SK-N-SH treated with all-trans-retinoic acid at 6 μM for 48 hours (cell line): Measurements from ENCODE around the gene SH3D19.

Experiments
- ATAC-seq: fragments of 200-7000 bp; cut with Tn5 transposase; 3 replicates; pipeline ENCODE4 v1.9.1; 2020; ENCODE audit warnings: mild to moderate bottlenecking, moderate library complexity
- ARNTL ChIP-seq: fragments of 450-650 bp; formaldehyde crosslinking; IDR thresholded peaks from 2 replicates; pipeline ENCODE4 v1.5.0; 2020; ENCODE audit warnings: low read depth, mild to moderate bottlenecking, moderate library complexity, borderline replicate concordance
- BACH2 ChIP-seq: fragments of 250-450 bp; sonication (Bioruptor Pico); IDR thresholded peaks from 2 replicates; pipeline ENCODE4 v1.9.0; 2021; ENCODE audit warnings: mild to moderate bottlenecking, borderline replicate concordance
- CSDC2 ChIP-seq: fragments of 250-450 bp; sonication (Bioruptor Pico); IDR thresholded peaks from 2 replicates; pipeline ENCODE4 v1.5.0; 2020; ENCODE audit warnings: mild to moderate bottlenecking, moderate library complexity
- ESRRG ChIP-seq: fragments of 250-450 bp; sonication (Bioruptor Pico); IDR thresholded peaks from 2 replicates; pipeline ENCODE4 v1.6.1; 2021; ENCODE audit warnings: mild to moderate bottlenecking
- GLIS3 ChIP-seq: fragments of 250-450 bp; sonication (Bioruptor Pico); IDR thresholded peaks from 2 replicates; pipeline ENCODE4 v1.5.0; 2020; ENCODE audit warnings: mild to moderate bottlenecking, moderate library complexity
- ISL1 ChIP-seq: fragments of 250-450 bp; sonication (Bioruptor Pico); IDR thresholded peaks from 2 replicates; pipeline ENCODE4 v2.1.2; 2022; ENCODE audit warnings: mild to moderate bottlenecking, moderate library complexity
- OSR1 ChIP-seq: fragments of 250-450 bp; sonication (Bioruptor Pico); IDR thresholded peaks from 2 replicates; pipeline ENCODE4 v1.8.0; 2022; ENCODE audit warnings: moderate library complexity, mild to moderate bottlenecking, inconsistent platforms
- PPARA ChIP-seq: fragments of 250-450 bp; sonication (Bioruptor Pico); IDR thresholded peaks from 2 replicates; pipeline ENCODE4 v1.5.0; 2020; ENCODE audit warnings: mild to moderate bottlenecking, borderline replicate concordance
- RARB ChIP-seq: fragments of 250-450 bp; sonication (Bioruptor Pico); IDR thresholded peaks from 2 replicates; pipeline ENCODE4 v1.8.0; 2021; ENCODE audit warnings: mild to moderate bottlenecking, moderate library complexity
- SNAI2 ChIP-seq: fragments of 250-450 bp; sonication (Bioruptor Pico); IDR thresholded peaks from 2 replicates; pipeline ENCODE4 v1.5.0; 2020; ENCODE audit warnings: mild to moderate bottlenecking, moderate library complexity
- TCF4 ChIP-seq: fragments of 250-450 bp; sonication (Bioruptor Pico); IDR thresholded peaks from 2 replicates; pipeline ENCODE4 v1.8.0; 2021; ENCODE audit warnings: mild to moderate bottlenecking, moderate library complexity, borderline replicate concordance
- TOX ChIP-seq: fragments of 250-450 bp; sonication (Bioruptor Pico); IDR thresholded peaks from 2 replicates; pipeline ENCODE4 v1.8.0; 2021; ENCODE audit warnings: mild to moderate bottlenecking, moderate library complexity, borderline replicate concordance
- ZC3H10 ChIP-seq: fragments of 250-450 bp; sonication (Bioruptor Pico); IDR thresholded peaks from 2 replicates; pipeline ENCODE4 v1.5.1; 2021; ENCODE audit warnings: mild to moderate bottlenecking, moderate library complexity
- ZFP3 ChIP-seq: fragments of 250-450 bp; sonication (Bioruptor Pico); IDR thresholded peaks from 2 replicates; pipeline ENCODE4 v1.5.0; 2020; ENCODE audit warnings: mild to moderate bottlenecking, moderate library complexity
- ZFP30 ChIP-seq: fragments of 450-650 bp; formaldehyde crosslinking; IDR thresholded peaks from 2 replicates; pipeline ENCODE4 v1.5.0; 2022; ENCODE audit warnings: mild to moderate bottlenecking, moderate library complexity
- ZNF70 ChIP-seq: fragments of 450-650 bp; formaldehyde crosslinking; IDR thresholded peaks from 2 replicates; pipeline ENCODE4 v1.5.0; 2020; ENCODE audit warnings: mild to moderate bottlenecking, moderate library complexity
- ZNF8 ChIP-seq: fragments of 450-650 bp; formaldehyde crosslinking; IDR thresholded peaks from 2 replicates; pipeline ENCODE4 v1.5.0; 2020; ENCODE audit warnings: mild to moderate bottlenecking, moderate library complexity
- TF ChIP-seq, protein P1 (sequence below): fragments of 250-450 bp; sonication (Bioruptor Pico); IDR thresholded peaks from 2 replicates; pipeline ENCODE4 v1.8.0; 2020; ENCODE audit warnings: mild to moderate bottlenecking, moderate library complexity, borderline replicate concordance
- TF ChIP-seq, protein P2 (sequence below): fragments of 250-450 bp; sonication (Bioruptor Pico); IDR thresholded peaks from 2 replicates; pipeline ENCODE4 v1.5.1; 2021; ENCODE audit warnings: mild to moderate bottlenecking, moderate library complexity
- TF ChIP-seq, protein P3 (sequence below): fragments of 250-450 bp; sonication (Bioruptor Pico); IDR thresholded peaks from 2 replicates; pipeline ENCODE4 v1.8.0; 2021; ENCODE audit warnings: low read depth, mild to moderate bottlenecking, moderate library complexity, borderline replicate concordance
- TF ChIP-seq, protein P4 (sequence below): fragments of 250-450 bp; sonication (Bioruptor Pico); IDR thresholded peaks from 2 replicates; pipeline ENCODE4 v1.5.1; 2020; ENCODE audit warnings: low read depth, mild to moderate bottlenecking, moderate library complexity
- TF ChIP-seq, protein P5 (sequence below): fragments of 250-450 bp; sonication (Bioruptor Pico); IDR thresholded peaks from 2 replicates; pipeline ENCODE4 v1.5.0; 2020; ENCODE audit warnings: mild to moderate bottlenecking, moderate library complexity

SH3D19 gene

DNA sequence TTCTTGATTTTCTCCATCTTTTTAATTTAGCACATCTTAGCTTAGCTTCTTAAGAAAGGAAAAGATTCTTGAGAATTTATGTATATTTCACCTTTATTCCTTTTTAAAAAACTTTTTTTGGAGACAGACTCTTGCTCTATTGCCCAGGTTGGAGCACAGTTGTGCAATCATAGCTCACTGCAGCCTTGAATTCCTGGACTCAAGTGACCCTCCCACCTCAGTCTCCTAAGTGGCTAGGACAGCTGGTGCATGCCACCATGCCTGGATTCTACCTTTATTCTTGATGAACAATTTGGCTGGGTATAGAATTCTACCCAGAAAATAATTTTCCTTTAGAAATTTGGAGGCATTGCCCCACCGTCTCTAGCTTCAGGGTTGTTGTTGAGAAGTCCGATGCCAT lies 19.5 kb upstream of the SH3D19 start:
- no peak for ATAC-seq
- no peak for TF ChIP-seq RARB
- no peak for TF ChIP-seq ARNTL (CRISPR knock-in tag)
- TF ChIP-seq, protein P1, sequence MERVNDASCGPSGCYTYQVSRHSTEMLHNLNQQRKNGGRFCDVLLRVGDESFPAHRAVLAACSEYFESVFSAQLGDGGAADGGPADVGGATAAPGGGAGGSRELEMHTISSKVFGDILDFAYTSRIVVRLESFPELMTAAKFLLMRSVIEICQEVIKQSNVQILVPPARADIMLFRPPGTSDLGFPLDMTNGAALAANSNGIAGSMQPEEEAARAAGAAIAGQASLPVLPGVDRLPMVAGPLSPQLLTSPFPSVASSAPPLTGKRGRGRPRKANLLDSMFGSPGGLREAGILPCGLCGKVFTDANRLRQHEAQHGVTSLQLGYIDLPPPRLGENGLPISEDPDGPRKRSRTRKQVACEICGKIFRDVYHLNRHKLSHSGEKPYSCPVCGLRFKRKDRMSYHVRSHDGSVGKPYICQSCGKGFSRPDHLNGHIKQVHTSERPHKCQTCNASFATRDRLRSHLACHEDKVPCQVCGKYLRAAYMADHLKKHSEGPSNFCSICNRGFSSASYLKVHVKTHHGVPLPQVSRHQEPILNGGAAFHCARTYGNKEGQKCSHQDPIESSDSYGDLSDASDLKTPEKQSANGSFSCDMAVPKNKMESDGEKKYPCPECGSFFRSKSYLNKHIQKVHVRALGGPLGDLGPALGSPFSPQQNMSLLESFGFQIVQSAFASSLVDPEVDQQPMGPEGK (CRISPR knock-in tag), result no peak
- TF ChIP-seq, protein P2, sequence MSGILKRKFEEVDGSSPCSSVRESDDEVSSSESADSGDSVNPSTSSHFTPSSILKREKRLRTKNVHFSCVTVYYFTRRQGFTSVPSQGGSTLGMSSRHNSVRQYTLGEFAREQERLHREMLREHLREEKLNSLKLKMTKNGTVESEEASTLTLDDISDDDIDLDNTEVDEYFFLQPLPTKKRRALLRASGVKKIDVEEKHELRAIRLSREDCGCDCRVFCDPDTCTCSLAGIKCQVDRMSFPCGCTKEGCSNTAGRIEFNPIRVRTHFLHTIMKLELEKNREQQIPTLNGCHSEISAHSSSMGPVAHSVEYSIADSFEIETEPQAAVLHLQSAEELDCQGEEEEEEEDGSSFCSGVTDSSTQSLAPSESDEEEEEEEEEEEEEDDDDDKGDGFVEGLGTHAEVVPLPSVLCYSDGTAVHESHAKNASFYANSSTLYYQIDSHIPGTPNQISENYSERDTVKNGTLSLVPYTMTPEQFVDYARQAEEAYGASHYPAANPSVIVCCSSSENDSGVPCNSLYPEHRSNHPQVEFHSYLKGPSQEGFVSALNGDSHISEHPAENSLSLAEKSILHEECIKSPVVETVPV (CRISPR knock-in tag), result no peak
- no peak for TF ChIP-seq ZNF8 (CRISPR knock-in tag)
- TF ChIP-seq PPARA, result no peak
- no peak for TF ChIP-seq ESRRG (CRISPR knock-in tag)
- no peak for TF ChIP-seq GLIS3 (CRISPR knock-in tag)
- TF ChIP-seq TCF4 (CRISPR knock-in tag), result no peak
- TF ChIP-seq TOX (CRISPR knock-in tag), result no peak
- no peak for TF ChIP-seq CSDC2
- no peak for TF ChIP-seq SNAI2 (CRISPR knock-in tag)
- no peak for TF ChIP-seq ZNF70 (CRISPR knock-in tag)
- TF ChIP-seq BACH2, result no peak

DNA sequence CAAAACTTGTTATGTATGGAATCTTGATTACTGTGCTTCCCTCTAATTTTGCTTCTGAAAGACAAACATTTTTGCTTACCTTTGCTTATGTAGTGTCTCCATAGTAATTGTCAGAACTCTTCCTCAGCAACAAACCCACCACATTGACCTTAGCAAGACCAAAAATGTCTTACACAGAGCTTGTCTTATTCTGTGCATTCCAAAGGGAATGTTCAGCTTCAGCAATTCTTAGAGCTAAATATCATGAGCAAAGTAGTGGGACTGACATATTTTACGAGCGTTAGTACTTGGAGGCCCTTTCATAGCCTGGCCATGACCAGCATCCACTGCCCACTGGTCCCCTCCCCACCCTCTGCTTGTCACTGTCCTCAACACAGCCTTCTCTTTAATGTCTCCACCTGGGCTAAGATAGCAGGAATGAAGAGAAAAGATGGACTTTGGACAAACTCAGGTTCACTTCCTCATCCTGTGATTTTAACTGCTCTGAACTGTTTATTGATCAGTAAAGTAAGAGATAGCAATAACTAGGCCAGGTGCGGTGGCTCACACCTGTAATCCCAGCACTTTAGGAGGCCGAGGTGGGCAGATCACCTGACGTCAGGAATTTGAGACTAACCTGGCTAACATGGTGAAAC lies 15.5 kb upstream of the SH3D19 start:
- no peak for TF ChIP-seq CSDC2
- no peak for TF ChIP-seq OSR1 (CRISPR knock-in tag)
- no peak for TF ChIP-seq RARB
- no peak for TF ChIP-seq ZFP30
- TF ChIP-seq, protein P1 (CRISPR knock-in tag), result no peak
- no peak for TF ChIP-seq GLIS3 (CRISPR knock-in tag)
- no peak for TF ChIP-seq ISL1 (CRISPR knock-in tag)
- no peak for TF ChIP-seq ZFP3 (CRISPR knock-in tag)
- TF ChIP-seq PPARA, result no peak
- TF ChIP-seq TCF4 (CRISPR knock-in tag), result no peak
- TF ChIP-seq BACH2, result no peak
- TF ChIP-seq ZC3H10 (CRISPR knock-in tag), result no peak
- TF ChIP-seq, protein P3, sequence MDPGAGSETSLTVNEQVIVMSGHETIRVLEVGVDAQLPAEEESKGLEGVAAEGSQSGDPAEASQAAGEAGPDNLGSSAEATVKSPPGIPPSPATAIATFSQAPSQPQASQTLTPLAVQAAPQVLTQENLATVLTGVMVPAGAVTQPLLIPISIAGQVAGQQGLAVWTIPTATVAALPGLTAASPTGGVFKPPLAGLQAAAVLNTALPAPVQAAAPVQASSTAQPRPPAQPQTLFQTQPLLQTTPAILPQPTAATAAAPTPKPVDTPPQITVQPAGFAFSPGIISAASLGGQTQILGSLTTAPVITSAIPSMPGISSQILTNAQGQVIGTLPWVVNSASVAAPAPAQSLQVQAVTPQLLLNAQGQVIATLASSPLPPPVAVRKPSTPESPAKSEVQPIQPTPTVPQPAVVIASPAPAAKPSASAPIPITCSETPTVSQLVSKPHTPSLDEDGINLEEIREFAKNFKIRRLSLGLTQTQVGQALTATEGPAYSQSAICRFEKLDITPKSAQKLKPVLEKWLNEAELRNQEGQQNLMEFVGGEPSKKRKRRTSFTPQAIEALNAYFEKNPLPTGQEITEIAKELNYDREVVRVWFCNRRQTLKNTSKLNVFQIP (CRISPR knock-in tag), result no peak
- TF ChIP-seq, protein P4, sequence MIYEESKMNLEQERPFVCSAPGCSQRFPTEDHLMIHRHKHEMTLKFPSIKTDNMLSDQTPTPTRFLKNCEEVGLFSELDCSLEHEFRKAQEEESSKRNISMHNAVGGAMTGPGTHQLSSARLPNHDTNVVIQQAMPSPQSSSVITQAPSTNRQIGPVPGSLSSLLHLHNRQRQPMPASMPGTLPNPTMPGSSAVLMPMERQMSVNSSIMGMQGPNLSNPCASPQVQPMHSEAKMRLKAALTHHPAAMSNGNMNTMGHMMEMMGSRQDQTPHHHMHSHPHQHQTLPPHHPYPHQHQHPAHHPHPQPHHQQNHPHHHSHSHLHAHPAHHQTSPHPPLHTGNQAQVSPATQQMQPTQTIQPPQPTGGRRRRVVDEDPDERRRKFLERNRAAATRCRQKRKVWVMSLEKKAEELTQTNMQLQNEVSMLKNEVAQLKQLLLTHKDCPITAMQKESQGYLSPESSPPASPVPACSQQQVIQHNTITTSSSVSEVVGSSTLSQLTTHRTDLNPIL (CRISPR knock-in tag), result no peak
- TF ChIP-seq SNAI2 (CRISPR knock-in tag), result no peak
- TF ChIP-seq, protein P5, sequence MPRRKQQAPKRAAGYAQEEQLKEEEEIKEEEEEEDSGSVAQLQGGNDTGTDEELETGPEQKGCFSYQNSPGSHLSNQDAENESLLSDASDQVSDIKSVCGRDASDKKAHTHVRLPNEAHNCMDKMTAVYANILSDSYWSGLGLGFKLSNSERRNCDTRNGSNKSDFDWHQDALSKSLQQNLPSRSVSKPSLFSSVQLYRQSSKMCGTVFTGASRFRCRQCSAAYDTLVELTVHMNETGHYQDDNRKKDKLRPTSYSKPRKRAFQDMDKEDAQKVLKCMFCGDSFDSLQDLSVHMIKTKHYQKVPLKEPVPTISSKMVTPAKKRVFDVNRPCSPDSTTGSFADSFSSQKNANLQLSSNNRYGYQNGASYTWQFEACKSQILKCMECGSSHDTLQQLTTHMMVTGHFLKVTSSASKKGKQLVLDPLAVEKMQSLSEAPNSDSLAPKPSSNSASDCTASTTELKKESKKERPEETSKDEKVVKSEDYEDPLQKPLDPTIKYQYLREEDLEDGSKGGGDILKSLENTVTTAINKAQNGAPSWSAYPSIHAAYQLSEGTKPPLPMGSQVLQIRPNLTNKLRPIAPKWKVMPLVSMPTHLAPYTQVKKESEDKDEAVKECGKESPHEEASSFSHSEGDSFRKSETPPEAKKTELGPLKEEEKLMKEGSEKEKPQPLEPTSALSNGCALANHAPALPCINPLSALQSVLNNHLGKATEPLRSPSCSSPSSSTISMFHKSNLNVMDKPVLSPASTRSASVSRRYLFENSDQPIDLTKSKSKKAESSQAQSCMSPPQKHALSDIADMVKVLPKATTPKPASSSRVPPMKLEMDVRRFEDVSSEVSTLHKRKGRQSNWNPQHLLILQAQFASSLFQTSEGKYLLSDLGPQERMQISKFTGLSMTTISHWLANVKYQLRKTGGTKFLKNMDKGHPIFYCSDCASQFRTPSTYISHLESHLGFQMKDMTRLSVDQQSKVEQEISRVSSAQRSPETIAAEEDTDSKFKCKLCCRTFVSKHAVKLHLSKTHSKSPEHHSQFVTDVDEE, result no peak
- TF ChIP-seq, all 23 proteins: peak for 0
- ATAC-seq, result no peak
